GM12873 (cell line): ENCODE measurements around the gene UQCRHL.

Experiments
- TF ChIP-seq, protein P1 (sequence below): IDR thresholded peaks from 2 replicates; pipeline ENCODE4 v1.5.1; 2012; ENCODE audit warnings: low read depth, mild to moderate bottlenecking, moderate library complexity, low read length, control low read depth; ENCODE audit not compliant: insufficient read depth; ENCODE audit errors: missing control alignments

UQCRHL gene

DNA sequence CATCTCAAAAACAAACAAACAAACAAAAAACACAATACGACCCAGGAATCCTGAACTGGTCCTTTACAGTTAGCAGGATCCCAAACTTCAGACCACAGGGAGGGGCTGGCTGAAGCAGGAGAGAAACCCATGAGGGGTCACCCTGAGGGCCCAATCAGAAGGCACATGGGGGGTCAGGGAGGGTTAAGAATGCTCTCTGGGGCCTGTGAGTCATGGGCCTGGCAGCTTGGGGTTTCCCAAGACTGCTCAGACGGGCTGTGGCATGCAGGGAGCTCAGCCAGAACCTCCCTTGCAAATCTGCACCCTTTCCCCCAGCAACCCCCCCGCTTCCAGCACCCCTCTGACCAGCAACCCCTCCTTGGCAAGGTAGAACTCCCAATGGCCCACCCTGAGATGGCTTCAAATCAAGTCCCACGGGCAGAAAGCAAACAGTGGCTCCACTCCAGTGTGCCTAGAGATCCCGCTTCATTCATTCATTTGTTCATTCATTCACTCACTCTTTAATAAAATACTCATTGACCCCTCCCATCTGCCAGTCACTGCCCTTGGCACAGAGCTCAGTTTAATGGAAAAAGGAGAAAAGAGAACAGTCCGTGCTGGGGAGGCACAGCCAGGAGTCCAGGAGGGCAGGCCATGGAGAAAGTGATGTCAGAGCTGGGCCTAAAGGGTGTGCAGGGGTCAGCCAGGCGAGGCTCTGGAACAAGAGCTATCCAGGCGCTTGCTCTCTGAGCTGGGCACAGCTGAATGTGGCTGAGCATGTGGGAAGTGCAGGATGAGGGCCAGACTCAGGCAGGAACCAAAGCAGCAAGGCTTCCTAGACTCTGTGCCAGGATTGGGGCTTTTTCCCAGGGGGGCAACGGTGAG is 8.2 kb downstream of the UQCRHL start:
- TF ChIP-seq, protein P1, sequence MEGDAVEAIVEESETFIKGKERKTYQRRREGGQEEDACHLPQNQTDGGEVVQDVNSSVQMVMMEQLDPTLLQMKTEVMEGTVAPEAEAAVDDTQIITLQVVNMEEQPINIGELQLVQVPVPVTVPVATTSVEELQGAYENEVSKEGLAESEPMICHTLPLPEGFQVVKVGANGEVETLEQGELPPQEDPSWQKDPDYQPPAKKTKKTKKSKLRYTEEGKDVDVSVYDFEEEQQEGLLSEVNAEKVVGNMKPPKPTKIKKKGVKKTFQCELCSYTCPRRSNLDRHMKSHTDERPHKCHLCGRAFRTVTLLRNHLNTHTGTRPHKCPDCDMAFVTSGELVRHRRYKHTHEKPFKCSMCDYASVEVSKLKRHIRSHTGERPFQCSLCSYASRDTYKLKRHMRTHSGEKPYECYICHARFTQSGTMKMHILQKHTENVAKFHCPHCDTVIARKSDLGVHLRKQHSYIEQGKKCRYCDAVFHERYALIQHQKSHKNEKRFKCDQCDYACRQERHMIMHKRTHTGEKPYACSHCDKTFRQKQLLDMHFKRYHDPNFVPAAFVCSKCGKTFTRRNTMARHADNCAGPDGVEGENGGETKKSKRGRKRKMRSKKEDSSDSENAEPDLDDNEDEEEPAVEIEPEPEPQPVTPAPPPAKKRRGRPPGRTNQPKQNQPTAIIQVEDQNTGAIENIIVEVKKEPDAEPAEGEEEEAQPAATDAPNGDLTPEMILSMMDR: no peak

GRCh38 chr1:15797614-15798390 is 9.6 kb downstream of the UQCRHL start:
- TF ChIP-seq, protein P1: no peak

GRCh38 chr1:15796086-15796462 is 11.4 kb downstream of the UQCRHL start:
- TF ChIP-seq, protein P1: no peak

DNA sequence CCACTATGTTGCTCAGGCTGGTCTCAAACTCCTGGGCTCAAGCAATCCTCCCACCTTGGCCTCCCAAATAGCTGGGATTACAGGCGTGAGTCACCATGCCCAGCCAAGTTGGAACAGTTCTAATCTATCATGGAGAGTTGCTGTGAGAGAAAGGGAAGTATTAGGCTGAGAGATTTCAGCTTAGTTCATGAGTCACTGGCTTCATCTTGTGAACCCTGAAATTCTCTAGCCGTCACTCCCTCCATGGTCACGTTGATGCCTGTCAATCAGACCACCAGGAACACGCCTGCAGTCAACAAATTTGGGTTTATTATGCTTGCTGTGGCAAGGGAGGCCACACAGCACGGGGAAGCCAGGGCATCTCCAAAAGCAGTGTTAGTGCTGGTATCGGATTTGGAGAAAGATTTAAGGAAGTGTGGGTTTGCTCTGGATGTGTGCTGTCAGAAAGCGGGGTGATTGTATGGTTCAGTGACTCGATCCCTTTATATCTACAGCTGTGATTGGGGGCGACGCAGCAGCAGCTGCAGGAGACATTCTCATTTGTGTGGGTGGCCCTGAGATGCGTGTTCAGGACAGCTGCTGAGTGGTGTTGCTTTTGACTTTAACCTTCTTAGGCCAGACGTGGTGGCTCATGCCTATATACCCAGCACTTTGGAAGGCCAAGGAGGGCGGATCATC is 18.7 kb downstream of the UQCRHL start:
- TF ChIP-seq, protein P1: no peak

DNA sequence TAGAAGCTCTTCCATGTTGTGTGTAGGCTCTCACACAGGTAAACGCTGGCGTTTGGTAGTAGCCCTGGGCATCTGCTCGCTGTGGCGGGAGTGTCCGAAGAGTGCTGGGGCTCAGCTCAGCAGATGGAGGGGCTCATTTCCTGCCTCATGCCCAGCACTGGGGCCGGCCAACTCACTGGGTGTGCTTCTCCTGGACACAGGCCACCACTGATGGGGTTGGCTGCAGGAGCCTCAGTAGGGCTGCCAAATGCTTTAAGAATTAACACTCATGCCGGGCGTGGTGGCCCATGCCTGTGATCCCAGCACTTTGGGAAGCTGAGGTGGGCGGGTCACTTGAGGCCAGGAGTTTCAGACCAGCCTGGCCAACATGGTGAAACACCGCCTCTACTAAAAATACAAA is 20.9 kb downstream of the UQCRHL start:
- TF ChIP-seq, protein P1: no peak

DNA sequence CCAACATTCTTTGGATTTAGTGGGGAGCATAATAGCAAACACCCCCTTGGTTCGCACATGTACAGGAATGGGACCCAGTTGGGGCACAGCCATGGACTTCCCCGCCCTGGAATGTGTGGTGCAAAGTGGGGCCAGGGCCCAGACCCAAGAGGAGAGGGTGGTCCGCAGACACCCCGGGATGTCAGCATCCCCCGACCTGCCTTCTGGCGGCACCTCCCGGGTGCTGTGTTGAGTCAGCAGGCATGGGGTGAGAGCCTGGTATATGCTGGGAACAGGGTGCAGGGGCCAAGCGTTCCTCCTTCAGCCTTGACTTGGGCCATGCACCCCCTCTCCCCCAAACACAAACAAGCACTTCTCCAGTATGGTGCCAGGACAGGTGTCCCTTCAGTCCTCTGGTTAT is 21.8 kb downstream of the UQCRHL start:
- TF ChIP-seq, protein P1: no peak
